HUES6 (cell line): ENCODE data around the gene HSP90B1.

ENCODE experiments used
- H3K27ac ChIP-seq: 2 replicates; pipeline ENCODE4 v1.7.0; 2013; ENCODE audit warnings: low read depth, mild to moderate bottlenecking, low read length, inconsistent platforms
- H3K27me3 ChIP-seq: 2 replicates; pipeline ENCODE4 v1.6.1; 2013; ENCODE audit warnings: low read length; ENCODE audit not compliant: control insufficient read depth, insufficient read depth
- H3K36me3 ChIP-seq: 2 replicates; pipeline ENCODE4 v1.6.1; 2013; ENCODE audit warnings: low read length; ENCODE audit not compliant: control insufficient read depth, insufficient read depth
- H3K4me1 ChIP-seq: 2 replicates; pipeline ENCODE4 v1.6.1; 2013; ENCODE audit warnings: low read length; ENCODE audit not compliant: control insufficient read depth, insufficient read depth
- H3K4me3 ChIP-seq: 2 replicates; pipeline ENCODE4 v1.5.1; 2013; ENCODE audit warnings: low read depth, low read length
- H3K9ac ChIP-seq: one replicate; pipeline ENCODE4 v1.6.1; 2013; ENCODE audit warnings: mild to moderate bottlenecking, low read length
- H3K9me3 ChIP-seq: 2 replicates; pipeline ENCODE4 v1.6.1; 2013; ENCODE audit warnings: low read depth, low read length; ENCODE audit not compliant: control insufficient read depth, insufficient read depth

Gene HSP90B1

GRCh38 chr12:103956509-103957027 is 26.4 kb downstream of the HSP90B1 start:
- Histone ChIP-seq H3K36me3 (peaks cover 31% of the 10 kb centered on the region), H3K4me3 (peak overlapping the region; percentile 90), H3K4me1 (peaks cover 5% of the 10 kb centered on the region), H3K9me3 (no peaks in the 10 kb centered on the region), H3K27ac (peak overlapping the region; percentile 62), H3K27me3 (no peaks in the 10 kb centered on the region), H3K9ac (peak overlapping the region; percentile 92)

DNA sequence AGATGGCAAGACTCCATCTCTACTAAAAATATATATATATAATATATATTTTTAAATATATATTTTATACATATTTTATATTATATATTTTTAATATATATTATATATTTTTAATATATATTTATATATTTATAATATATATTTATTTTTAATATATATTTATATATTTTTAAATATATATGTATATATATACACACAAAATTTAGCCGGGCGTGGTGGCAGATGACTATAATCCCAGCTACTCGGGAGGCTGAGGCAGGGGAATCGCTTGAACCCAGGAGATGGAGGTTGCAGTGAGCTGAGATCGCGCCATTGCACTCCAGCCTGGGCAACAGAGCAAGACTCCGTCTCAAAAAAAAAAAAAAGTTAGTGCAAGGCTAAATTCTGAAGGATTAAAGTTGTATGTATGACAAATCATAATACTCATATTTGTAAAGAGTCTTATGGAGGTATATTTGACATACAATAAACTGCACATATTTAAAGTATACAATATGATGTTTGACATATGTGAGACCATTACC is 27.7 kb downstream of the HSP90B1 start:
- peaks cover 18% of the 10 kb centered on the region for H3K36me3 ChIP-seq
- H3K27ac ChIP-seq, result no peak overlapping the region
- H3K9ac ChIP-seq, result no peak overlapping the region
- no peaks in the 10 kb centered on the region for H3K9me3 ChIP-seq
- H3K4me3 ChIP-seq, result peak overlapping the region; percentile 90
- H3K27me3 ChIP-seq, result no peaks in the 10 kb centered on the region
- peaks cover 5% of the 10 kb centered on the region for H3K4me1 ChIP-seq

GRCh38 chr12:103958621-103959020 is 28.4 kb downstream of the HSP90B1 start:
- H3K9me3 ChIP-seq, result no peaks in the 10 kb centered on the region

DNA sequence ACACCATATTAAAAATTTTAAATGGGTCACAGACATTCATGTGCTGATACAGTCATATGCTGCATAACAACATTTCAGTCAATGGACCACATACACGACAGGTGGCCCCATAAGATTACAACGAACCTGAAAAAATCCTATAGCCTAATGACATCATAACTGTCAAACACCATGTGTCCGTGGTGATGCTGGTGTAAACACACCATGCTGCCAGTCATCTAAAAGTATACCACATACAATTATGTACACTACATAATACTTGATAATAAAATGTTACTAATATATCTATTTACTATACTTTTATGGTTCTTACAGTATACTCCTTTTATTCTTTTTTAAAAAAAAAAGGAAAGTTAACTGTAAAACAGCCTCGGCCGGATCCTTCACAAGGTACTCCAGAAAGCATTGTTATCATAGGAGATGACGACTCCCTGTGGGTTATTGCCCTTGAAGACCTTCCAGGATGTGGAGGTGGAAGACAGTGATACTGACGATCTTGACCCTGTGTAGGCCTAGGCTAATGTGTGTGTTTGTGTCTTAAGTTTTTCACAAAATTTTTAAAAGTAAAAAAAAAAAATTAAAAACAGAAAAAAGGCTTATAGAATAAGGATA is 30.5 kb downstream of the HSP90B1 start:
- no peak overlapping the region for H3K27ac ChIP-seq
- H3K9me3 ChIP-seq, result no peaks in the 10 kb centered on the region
- no peak overlapping the region for H3K9ac ChIP-seq
- no peaks in the 10 kb centered on the region for H3K27me3 ChIP-seq
- no peaks in the 10 kb centered on the region for H3K36me3 ChIP-seq
- H3K4me3 ChIP-seq, result no peak overlapping the region
- peaks cover 7% of the 10 kb centered on the region for H3K4me1 ChIP-seq

More at GRCh38 chr12:103958621-103959020, 28.4 kb downstream of the HSP90B1 start:
- no peak overlapping the region for H3K27ac ChIP-seq
- H3K27me3 ChIP-seq, result no peaks in the 10 kb centered on the region
- H3K4me3 ChIP-seq, result no peak overlapping the region
- H3K4me1 ChIP-seq, result peaks cover 5% of the 10 kb centered on the region
- no peak overlapping the region for H3K9ac ChIP-seq
- peaks cover 11% of the 10 kb centered on the region for H3K36me3 ChIP-seq

DNA sequence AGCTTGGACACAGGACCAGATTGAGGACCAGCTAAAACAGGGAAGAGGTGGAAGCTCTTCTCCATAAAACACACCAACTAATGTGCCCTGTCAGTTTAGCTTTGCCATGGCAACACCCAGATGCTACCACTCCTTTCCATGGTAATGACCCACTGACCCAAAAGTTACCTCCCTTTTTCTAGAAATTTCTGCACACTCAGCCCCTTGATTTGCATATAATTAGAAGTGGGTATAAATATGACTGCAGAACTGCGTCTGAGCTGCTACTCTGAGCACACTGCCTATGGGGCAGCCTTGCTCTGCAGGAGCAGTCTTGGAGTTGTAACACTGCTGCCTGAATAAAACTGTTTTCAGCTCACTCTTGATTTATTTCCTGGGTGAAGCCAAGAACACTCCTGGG is 32.3 kb downstream of the HSP90B1 start:
- H3K9ac ChIP-seq, result no peak overlapping the region
- H3K27me3 ChIP-seq, result no peaks in the 10 kb centered on the region
- no peaks in the 10 kb centered on the region for H3K36me3 ChIP-seq
- no peak overlapping the region for H3K27ac ChIP-seq
- H3K4me1 ChIP-seq, result peaks cover 8% of the 10 kb centered on the region; the same call in 1 of the 2 replicates
- H3K9me3 ChIP-seq, result no peaks in the 10 kb centered on the region
- H3K4me3 ChIP-seq, result no peak overlapping the region

DNA sequence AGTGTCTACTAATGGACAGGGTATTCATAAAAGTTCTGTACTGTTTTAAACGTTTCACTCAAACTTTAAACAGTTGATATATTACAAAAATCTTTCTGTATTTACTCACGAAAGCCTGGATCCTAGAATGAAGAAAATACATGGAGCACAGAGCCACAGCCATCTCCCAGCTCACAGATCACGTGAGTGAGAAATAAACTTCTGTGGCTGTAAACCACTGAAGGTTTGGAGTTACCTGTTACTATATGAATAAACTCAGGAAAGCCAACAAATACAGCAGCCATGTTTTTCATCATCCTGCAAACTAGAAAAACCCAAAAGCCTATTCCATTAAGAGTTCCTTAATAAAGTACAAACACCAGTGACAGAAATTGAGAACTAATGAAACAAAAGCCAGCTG is 34.6 kb downstream of the HSP90B1 start:
- no peaks in the 10 kb centered on the region for H3K27me3 ChIP-seq
- H3K4me1 ChIP-seq, result peaks cover 8% of the 10 kb centered on the region; the same call in 1 of the 2 replicates
- peak overlapping the region; percentile 85 for H3K4me3 ChIP-seq
- peak overlapping the region; percentile 65; the same call in 1 of the 2 replicates for H3K27ac ChIP-seq
- H3K36me3 ChIP-seq, result peaks cover 20% of the 10 kb centered on the region
- H3K9ac ChIP-seq, result peak overlapping the region; percentile 92
- H3K9me3 ChIP-seq, result no peaks in the 10 kb centered on the region

- no peaks in the 10 kb centered on the region for H3K9me3 ChIP-seq
- H3K4me3 ChIP-seq, result peak overlapping the region; percentile 85
- peaks cover 8% of the 10 kb centered on the region; the same call in 1 of the 2 replicates for H3K4me1 ChIP-seq
- H3K27me3 ChIP-seq, result no peaks in the 10 kb centered on the region
- H3K9ac ChIP-seq, result peak overlapping the region; percentile 92
- H3K27ac ChIP-seq, result peak overlapping the region; percentile 65; the same call in 1 of the 2 replicates
- H3K36me3 ChIP-seq, result peaks cover 20% of the 10 kb centered on the region
Measured at GRCh38 chr12:103965255-103965589, 35.0 kb downstream of the HSP90B1 start.

- Histone ChIP-seq H3K27ac (peak within 1 kb of the TSS; percentile 81), H3K9ac (peak within 1 kb of the TSS; percentile 92), H3K9me3 (no peaks in the 10 kb centered on the region), H3K4me3 (peak within 1 kb of the TSS; percentile 85), H3K4me1 (peaks cover 8% of the 10 kb centered on the region; the same call in 1 of the 2 replicates), H3K27me3 (no peaks in the 10 kb centered on the region), H3K36me3 (peaks cover 20% of the 10 kb centered on the region)
Measured at GRCh38 chr12:103965590-103966504, 35.6 kb downstream of the HSP90B1 start, which contains the start of gene TDG. Gene TDG (plus strand): TSS chr12:103965872. CDS start chr12:103966038, 166 bp downstream.

DNA sequence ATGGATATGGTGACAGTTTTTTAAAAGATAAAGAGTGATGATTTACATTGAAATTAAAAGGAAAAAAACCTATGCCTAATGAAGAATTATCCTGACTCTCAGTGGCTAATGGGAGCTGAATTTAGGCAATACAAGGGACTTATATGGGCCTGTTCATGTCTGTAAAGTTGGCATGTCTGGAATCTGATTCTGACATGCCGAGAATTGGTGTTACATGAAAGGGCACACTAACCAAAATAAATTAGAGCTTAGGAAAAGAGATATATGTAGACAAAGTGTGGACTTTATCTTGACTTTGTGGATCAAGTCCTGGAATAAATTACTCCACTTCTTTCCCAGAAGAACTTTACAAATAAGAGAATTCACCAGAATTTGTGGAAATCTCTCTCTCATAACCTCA is 36.5 kb downstream of the HSP90B1 start:
- H3K9ac ChIP-seq, result peak overlapping the region; percentile 92
- peaks cover 20% of the 10 kb centered on the region for H3K36me3 ChIP-seq
- H3K27me3 ChIP-seq, result no peaks in the 10 kb centered on the region
- H3K27ac ChIP-seq, result peak overlapping the region; percentile 81
- H3K4me1 ChIP-seq, result peaks cover 8% of the 10 kb centered on the region; the same call in 1 of the 2 replicates
- H3K9me3 ChIP-seq, result no peaks in the 10 kb centered on the region
- H3K4me3 ChIP-seq, result peak overlapping the region; percentile 85

GRCh38 chr12:103969391-103969790 is 39.2 kb downstream of the HSP90B1 start:
- H3K27ac ChIP-seq, result no peak overlapping the region
- H3K27me3 ChIP-seq, result no peaks in the 10 kb centered on the region
- no peak overlapping the region for H3K4me3 ChIP-seq
- no peaks in the 10 kb centered on the region for H3K9me3 ChIP-seq
- no peak overlapping the region for H3K9ac ChIP-seq
- H3K4me1 ChIP-seq, result peaks cover 6% of the 10 kb centered on the region; the same call in 1 of the 2 replicates
- peaks cover 24% of the 10 kb centered on the region for H3K36me3 ChIP-seq
